Upper lobe of right lung (tissue), 1 donor: Measurements from ENCODE around the gene UQCRFS1. TPM values are rescaled to one million over a fixed set of nuclear protein-coding genes. Genes with fewer than 3 reads are reported as not detected.

Experiments used
- ATAC-seq: fragments of 200-7000 bp; cut with Tn5 transposase; one replicate; pipeline ENCODE4 v1.9.1; 2020; ENCODE audit warnings: mild to moderate bottlenecking, moderate library complexity
- DNase-seq: peaks from one replicate; pipeline ENCODE4 v3.0.0-alpha.2; 2020
- H3K27ac ChIP-seq: fragments of 200-600 bp; one replicate; pipeline ENCODE4 v1.8.0; 2022
- H3K27me3 ChIP-seq: fragments of 200-600 bp; one replicate; pipeline ENCODE4 v1.8.0; 2022; ENCODE audit warnings: mild to moderate bottlenecking
- H3K36me3 ChIP-seq: fragments of 200-600 bp; one replicate; pipeline ENCODE4 v1.8.0; 2022
- H3K4me1 ChIP-seq: fragments of 200-600 bp; one replicate; pipeline ENCODE4 v1.8.0; 2022
- H3K4me3 ChIP-seq: fragments of 200-600 bp; one replicate; pipeline ENCODE4 v1.8.0; 2022; ENCODE audit warnings: mild to moderate bottlenecking
- H3K9me3 ChIP-seq: fragments of 200-600 bp; one replicate; pipeline ENCODE4 v1.8.0; 2022
- intact Hi-C: fragments of 100-400 bp; cut with DNase I; formaldehyde crosslinking; loops from one replicate; pipeline ENCODE4 v1.11.0; 2022
- total RNA-seq: library from RNA; stranded (reverse); fragmentation: NEBNext Ultra II Directional; extraction: Animal tissue kit (Norgen Biotek cat#: 25700); gene quantifications from one replicate; pipeline ENCODE4 v1.2.1, GENCODE V29; 2021
- TF ChIP-seq, protein P1 (sequence below): fragments of 200-600 bp; IDR thresholded peaks from one replicate; pipeline ENCODE4 v1.8.0; 2022; ENCODE audit warnings: antibody characterized with exemption
- donor health status: DM: no; HTN: yes; CAD: no; lungs with severe emphysema.

Gene UQCRFS1
- total RNA-seq, 1 donor from 2014 or later: 21.7 TPM

DNA sequence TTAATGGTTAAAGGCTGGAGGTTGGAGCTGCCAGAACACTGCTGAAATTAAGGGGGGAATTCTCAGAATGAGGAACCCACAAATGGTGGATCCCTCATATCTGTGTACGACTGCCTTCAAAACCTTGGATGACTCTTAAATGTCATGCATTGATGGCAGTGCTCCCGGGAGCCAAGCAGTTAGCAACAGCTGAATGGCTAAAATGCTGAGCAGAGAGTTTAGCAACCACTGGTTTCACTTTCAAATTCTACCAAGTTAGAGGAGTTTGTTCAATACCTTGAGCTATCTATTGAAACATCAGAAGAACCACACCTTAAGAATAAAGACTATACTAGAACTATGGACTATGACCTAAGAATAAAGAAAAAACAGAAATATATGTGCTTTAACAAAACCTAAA is 41.4 kb downstream of the UQCRFS1 start:
- DNase-seq (no peak), ATAC-seq (no peak)
- Histone ChIP-seq H3K4me1 (no peaks in the 10 kb centered on the region), H3K4me3 (no peak overlapping the region), H3K9me3 (peaks cover 6% of the 10 kb centered on the region), H3K27me3 (no peaks in the 10 kb centered on the region), H3K36me3 (no peaks in the 10 kb centered on the region), H3K27ac (no peak overlapping the region)
- intact Hi-C loops: no loop called here
- TF ChIP-seq, protein P1, sequence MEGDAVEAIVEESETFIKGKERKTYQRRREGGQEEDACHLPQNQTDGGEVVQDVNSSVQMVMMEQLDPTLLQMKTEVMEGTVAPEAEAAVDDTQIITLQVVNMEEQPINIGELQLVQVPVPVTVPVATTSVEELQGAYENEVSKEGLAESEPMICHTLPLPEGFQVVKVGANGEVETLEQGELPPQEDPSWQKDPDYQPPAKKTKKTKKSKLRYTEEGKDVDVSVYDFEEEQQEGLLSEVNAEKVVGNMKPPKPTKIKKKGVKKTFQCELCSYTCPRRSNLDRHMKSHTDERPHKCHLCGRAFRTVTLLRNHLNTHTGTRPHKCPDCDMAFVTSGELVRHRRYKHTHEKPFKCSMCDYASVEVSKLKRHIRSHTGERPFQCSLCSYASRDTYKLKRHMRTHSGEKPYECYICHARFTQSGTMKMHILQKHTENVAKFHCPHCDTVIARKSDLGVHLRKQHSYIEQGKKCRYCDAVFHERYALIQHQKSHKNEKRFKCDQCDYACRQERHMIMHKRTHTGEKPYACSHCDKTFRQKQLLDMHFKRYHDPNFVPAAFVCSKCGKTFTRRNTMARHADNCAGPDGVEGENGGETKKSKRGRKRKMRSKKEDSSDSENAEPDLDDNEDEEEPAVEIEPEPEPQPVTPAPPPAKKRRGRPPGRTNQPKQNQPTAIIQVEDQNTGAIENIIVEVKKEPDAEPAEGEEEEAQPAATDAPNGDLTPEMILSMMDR: no peak

DNA sequence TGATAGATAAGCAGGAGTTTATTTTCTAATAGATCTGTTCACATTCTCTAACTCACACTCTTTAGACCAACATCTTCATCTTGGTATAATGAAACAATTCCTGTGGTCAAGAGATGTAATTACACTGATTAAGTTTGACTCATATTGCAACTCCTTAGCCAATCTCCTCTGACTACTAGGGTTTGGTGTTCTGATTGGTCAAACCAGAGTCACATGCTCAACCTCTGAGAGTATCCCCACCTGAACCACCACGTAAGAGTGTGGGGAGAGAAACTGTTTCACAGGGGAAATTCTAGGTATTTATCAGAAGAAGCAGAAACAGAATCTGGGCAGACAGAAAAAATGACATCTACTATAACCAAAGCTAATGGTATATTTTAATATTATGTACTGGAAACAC is 42.4 kb downstream of the UQCRFS1 start:
- H3K4me1 ChIP-seq: no peaks in the 10 kb centered on the region
- DNase-seq (no peak), ATAC-seq (no peak)
- H3K27me3 ChIP-seq: no peaks in the 10 kb centered on the region
- H3K36me3 ChIP-seq: no peaks in the 10 kb centered on the region
- no peak overlapping the region for H3K4me3 ChIP-seq
- TF ChIP-seq, protein P1: no peak
- intact Hi-C loops: no loop called here
- H3K9me3 ChIP-seq: peaks cover 4% of the 10 kb centered on the region
- H3K27ac ChIP-seq: no peak overlapping the region

DNA sequence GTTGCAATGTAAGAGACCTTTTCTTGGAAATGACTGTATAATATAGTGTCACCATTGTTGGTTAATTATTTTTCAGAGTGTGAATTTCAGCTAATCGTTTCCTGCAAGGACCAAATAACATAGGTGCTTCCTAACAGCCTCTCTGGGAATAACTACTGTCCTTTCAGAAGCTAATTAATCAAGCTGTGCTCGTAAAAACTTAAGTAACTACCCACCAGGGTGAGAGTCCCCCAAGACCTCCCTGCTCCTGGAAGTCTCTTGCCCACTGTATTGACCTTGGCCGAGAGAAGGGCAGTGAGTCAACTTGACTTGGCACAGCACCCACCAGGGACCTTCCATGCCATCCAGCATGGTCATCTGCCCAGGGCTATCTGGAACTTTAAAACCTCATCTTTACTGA is 50.3 kb downstream of the UQCRFS1 start:
- ATAC-seq: no peak
- no peaks in the 10 kb centered on the region for H3K27me3 ChIP-seq
- H3K36me3 ChIP-seq: no peaks in the 10 kb centered on the region
- no peaks in the 10 kb centered on the region for H3K9me3 ChIP-seq
- DNase-seq: no peak
- H3K4me1 ChIP-seq: no peaks in the 10 kb centered on the region
- intact Hi-C loops: no loop called here
- TF ChIP-seq, protein P1: no peak
- H3K4me3 ChIP-seq: no peak overlapping the region
- H3K27ac ChIP-seq: no peak overlapping the region

DNA sequence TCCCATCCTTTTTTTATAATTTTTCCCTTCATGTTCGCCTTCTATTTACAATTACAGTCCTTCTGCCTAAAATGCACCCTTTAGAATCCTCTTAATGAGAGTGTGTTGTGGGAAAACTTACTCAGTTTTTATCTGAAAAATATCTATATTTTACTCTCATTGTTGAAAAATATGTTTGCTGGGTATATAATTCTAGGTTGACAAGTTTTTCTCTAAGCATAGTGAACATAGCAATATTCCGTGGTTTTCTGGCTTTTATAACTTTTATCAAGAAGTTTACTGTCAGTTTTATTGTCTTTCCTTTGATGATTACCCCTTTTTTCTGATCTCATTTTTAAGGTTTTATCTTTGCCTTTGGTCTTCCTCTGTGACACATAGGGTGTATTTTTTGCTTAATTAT is 57.3 kb downstream of the UQCRFS1 start:
- Histone ChIP-seq H3K4me1 (no peaks in the 10 kb centered on the region), H3K9me3 (no peaks in the 10 kb centered on the region), H3K27me3 (no peaks in the 10 kb centered on the region), H3K36me3 (no peaks in the 10 kb centered on the region), H3K4me3 (no peak overlapping the region), H3K27ac (no peak overlapping the region)
- intact Hi-C loops: no loop called here
- DNase-seq (no peak), ATAC-seq (no peak)
- TF ChIP-seq, protein P1: no peak
